ENCODE measurements around the gene NELFA.

DNA sequence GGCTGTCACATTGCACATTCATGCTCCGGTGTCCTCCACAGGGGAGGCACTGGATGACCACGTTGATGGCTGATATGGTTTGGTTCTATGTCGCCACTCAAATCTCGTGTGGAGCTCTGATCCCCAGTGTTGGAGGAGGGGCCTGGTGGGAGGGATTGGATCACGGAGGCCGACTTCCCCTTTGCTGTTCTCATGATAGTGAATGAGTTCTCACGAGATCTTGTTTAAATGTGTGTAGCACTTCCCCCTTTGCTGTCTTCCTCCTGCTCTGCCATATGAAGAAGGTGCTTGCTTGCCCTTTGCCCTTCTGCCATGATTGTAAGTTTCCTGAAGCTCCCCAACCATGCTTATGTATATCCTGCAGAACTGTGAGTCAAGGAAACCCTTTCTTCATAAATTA, 28.1 kb upstream of the NELFA start:
- TF ChIP-seq EZH2 (IDR thresholded peaks at IDR 0.05) (no peak), POLR2AphosphoS5 (IDR thresholded peaks at IDR 0.05; ENCODE audit: borderline replicate concordance, low read depth, low read length) (no peak), FOXP2 (optimal IDR thresholded peaks at IDR 0.05; ENCODE audit: control extremely low read depth, extremely low read length, insufficient read depth) (no peak)

All from SK-N-MC (cell line).